GM12878 (cell line): ENCODE measurements around the gene ATF6B.

ENCODE experiments used
- CBX3 ChIP-seq: fragments of 200-600 bp; sonication (generic); IDR thresholded peaks from 2 replicates; pipeline ENCODE4 v1.6.1; 2016; ENCODE audit warnings: low read depth, borderline replicate concordance
- CHD2 ChIP-seq: IDR thresholded peaks from 2 replicates; pipeline ENCODE4 v1.6.1; 2011; ENCODE audit warnings: low read depth, low read length, improper control_type of control experiment, borderline replicate concordance
- EZH2 ChIP-seq: IDR thresholded peaks from 2 replicates; pipeline ENCODE4 v1.6.1; 2012; ENCODE audit warnings: low read depth, mild to moderate bottlenecking, control low read depth, inconsistent platforms, low read length, borderline replicate concordance; ENCODE audit not compliant: control insufficient read depth
- IRF5 ChIP-seq: fragments of 450-650 bp; IDR thresholded peaks from 2 replicates; pipeline ENCODE4 v1.6.1; 2017; ENCODE audit warnings: borderline replicate concordance
- MXI1 ChIP-seq: fragments of 150-350 bp; IDR thresholded peaks from 2 replicates; pipeline ENCODE4 v1.6.1; 2011; ENCODE audit warnings: low read depth, mild to moderate bottlenecking, inconsistent platforms, low read length, improper control_type of control experiment
- NKRF ChIP-seq: fragments of 450-650 bp; conservative IDR thresholded peaks from 2 replicates; pipeline ENCODE4 v1.6.1; 2017; ENCODE audit warnings: mild to moderate bottlenecking, moderate library complexity
- POLR2A ChIP-seq: IDR thresholded peaks from 2 replicates; pipeline ENCODE4 v1.6.1; 2011; ENCODE audit warnings: low read depth, mild to moderate bottlenecking, low read length
- TF ChIP-seq, protein P1 (sequence below), 3 experiments: IDR thresholded peaks in 2 of 3; conservative IDR thresholded peaks in 1 of 3; 2 replicates each; pipeline ENCODE4 v1.5.1; 2011; ENCODE audit warnings: low read depth in 3 of 3, low read length in 3 of 3, mild to moderate bottlenecking in 3 of 3, control low read depth in 2 of 3, moderate library complexity in 2 of 3, inconsistent platforms in 1 of 3, mixed read lengths in 1 of 3; ENCODE audit not compliant: control insufficient read depth in 2 of 3, insufficient read depth in 1 of 3; ENCODE audit errors: extremely low read depth in 1 of 3
- TF ChIP-seq, protein P2 (sequence below): fragments of 450-650 bp; IDR thresholded peaks from 2 replicates; pipeline ENCODE4 v1.6.1; 2018; ENCODE audit warnings: borderline replicate concordance, mild to moderate bottlenecking; ENCODE audit not compliant: partially characterized antibody

GRCh38 chr6:32131439-32131948, 3.4 kb upstream of the ATF6B start:
- TF ChIP-seq IRF5 (no peak), CHD2 (no peak), EZH2 (no peak), POLR2A (no peak), CBX3 (no peak), NKRF (no peak), MXI1 (no peak)
- TF ChIP-seq, protein P1, sequence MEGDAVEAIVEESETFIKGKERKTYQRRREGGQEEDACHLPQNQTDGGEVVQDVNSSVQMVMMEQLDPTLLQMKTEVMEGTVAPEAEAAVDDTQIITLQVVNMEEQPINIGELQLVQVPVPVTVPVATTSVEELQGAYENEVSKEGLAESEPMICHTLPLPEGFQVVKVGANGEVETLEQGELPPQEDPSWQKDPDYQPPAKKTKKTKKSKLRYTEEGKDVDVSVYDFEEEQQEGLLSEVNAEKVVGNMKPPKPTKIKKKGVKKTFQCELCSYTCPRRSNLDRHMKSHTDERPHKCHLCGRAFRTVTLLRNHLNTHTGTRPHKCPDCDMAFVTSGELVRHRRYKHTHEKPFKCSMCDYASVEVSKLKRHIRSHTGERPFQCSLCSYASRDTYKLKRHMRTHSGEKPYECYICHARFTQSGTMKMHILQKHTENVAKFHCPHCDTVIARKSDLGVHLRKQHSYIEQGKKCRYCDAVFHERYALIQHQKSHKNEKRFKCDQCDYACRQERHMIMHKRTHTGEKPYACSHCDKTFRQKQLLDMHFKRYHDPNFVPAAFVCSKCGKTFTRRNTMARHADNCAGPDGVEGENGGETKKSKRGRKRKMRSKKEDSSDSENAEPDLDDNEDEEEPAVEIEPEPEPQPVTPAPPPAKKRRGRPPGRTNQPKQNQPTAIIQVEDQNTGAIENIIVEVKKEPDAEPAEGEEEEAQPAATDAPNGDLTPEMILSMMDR (IDR thresholded peaks at IDR 0.05 in 2 of 3, conservative IDR thresholded peaks at IDR 0.05 in 1 of 3; ENCODE audit: control insufficient read depth in 2 of 3, extremely low read depth in 1 of 3, insufficient read depth in 1 of 3, low read depth in 3 of 3, low read length in 3 of 3) = no peak
- TF ChIP-seq, protein P2, sequence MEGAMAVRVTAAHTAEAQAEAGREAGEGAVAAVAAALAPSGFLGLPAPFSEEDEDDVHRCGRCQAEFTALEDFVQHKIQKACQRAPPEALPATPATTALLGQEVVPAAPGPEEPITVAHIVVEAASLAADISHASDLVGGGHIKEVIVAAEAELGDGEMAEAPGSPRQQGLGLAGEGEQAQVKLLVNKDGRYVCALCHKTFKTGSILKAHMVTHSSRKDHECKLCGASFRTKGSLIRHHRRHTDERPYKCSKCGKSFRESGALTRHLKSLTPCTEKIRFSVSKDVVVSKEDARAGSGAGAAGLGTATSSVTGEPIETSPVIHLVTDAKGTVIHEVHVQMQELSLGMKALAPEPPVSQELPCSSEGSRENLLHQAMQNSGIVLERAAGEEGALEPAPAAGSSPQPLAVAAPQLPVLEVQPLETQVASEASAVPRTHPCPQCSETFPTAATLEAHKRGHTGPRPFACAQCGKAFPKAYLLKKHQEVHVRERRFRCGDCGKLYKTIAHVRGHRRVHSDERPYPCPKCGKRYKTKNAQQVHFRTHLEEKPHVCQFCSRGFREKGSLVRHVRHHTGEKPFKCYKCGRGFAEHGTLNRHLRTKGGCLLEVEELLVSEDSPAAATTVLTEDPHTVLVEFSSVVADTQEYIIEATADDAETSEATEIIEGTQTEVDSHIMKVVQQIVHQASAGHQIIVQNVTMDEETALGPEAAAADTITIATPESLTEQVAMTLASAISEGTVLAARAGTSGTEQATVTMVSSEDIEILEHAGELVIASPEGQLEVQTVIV = no peak
